Suppressor macrophage treated with lipopolysaccharide for 4 hours (primary cell): ENCODE results near the gene CISTR.
"Not testable (repeated sequence)": the region's sequence is repeated elsewhere in the genome, so short reads cannot be mapped to it uniquely, and the experiment has no call there.

Experiments
- DNase-seq: peaks from one replicate; pipeline ENCODE4 v3.0.0-alpha.2; 2020

CISTR gene

GRCh38 chr12:53762793-53763192 is 11.0 kb upstream of the CISTR start:
- not testable (repeated sequence) for DNase-seq

GRCh38 chr12:53761306-53761705 is 9.5 kb upstream of the CISTR start:
- no peak for DNase-seq

- DNase-seq: no peak
Observed at GRCh38 chr12:53759261-53759660, 7.5 kb upstream of the CISTR start.

DNA sequence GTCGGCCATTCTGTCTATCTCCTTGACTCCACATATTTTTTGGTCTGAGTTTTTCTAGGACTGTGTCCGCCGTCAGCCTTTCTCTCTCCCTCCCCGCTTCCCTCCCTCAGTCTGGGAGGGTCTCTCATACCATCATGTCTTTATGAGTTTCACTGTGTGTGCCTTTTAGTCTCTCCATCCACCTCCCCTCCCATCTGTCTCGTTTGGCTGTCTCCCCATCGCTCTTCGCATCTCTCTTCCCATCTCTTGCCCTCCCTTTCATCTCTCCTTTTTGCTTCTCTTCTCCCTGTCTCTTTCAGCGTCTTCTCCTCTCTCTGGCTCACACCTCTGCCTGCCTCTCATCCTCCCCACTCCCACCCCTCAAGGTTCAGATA is 6.9 kb upstream of the CISTR start:
- no peak for DNase-seq

GRCh38 chr12:53758081-53758729 is 6.4 kb upstream of the CISTR start:
- DNase-seq: no peak

- DNase-seq: peak; percentile 85
Observed at GRCh38 chr12:53757101-53757770, 5.5 kb upstream of the CISTR start.

DNA sequence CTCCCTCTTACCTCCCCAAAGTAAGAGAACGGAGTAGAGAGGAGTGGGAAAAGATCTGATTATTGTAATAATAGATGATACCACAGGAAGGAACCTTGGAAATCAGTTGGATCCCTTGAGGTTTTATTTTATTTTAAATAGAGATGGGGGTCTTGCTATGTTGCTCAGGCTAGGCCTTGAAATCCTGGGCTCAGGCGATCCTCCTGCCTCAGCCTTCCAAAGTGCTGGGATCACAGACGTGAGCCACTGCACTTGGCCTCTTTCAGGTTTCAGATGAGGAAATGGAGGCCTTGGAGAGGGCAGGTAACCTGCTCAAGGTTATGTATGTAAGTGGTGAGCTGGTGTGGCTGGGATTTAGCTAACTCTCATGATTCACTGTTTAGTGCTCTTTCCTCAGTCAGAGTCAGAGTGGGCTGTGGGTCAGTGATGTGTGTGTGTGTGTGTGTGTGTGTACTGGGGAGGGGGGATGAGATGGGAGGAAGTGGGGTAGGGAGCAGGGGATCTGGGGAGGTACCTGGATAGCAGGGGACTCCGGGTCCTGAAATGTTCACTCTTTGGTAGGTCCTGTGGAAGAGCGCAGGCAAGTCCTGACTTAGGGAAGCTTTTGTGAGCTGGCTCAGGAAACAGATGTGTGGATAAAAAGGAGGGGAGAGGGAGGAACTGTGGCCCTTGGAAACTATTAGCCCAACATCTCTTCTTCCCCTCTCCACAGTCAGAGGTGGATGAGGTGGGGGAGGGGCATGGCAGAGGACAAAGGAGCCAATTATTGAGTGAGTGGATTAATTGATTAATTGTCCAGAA is 4.7 kb upstream of the CISTR start:
- DNase-seq: no peak

- no peak for DNase-seq
Observed at GRCh38 chr12:53755893-53756292, 4.1 kb upstream of the CISTR start.

GRCh38 chr12:53755451-53755891 is 3.7 kb upstream of the CISTR start:
- DNase-seq: no peak

GRCh38 chr12:53754633-53755264 is 3.0 kb upstream of the CISTR start:
- DNase-seq: no peak

DNA sequence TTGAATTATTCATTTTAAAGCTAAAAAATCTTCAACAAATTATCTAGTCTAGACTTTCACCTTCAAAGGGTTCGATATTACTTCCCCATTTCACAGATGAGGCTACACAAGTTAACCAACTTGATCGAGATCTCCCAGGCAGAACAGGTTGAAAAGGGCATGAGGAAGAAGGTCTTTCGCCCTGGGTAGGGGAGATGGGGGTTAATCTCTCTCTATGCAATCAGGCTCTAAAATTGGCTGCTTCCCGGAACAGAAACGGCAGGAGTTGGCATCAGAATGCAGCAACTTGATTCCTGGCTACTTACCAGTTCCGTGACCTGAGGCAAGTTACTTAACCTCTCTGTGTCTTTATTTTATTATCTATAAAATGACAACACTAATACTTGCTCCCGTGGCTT is 2.4 kb upstream of the CISTR start:
- no peak for DNase-seq

DNA sequence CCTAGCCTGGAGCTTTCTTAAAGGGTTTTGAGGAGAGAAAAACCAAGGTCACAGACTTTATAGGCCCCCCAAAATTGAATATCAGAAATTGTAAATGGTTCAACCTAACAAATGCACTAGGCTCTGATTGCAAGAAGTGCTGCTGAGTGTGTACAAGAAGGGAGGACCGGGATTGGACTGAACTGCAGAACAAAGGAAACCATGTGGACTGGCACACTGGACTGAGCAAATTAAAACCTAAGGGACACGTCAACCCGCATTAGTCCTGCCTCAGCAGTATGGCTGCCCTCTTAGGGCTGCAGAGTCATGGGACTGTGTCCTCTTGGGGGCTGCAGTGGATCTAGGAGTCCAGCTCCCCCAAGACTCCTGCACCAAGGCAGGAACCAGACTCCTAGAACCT is 842 bp upstream of the CISTR start:
- DNase-seq: no peak

GRCh38 chr12:53752192-53752601 is 418 bp upstream of the CISTR start:
- no peak for DNase-seq

GRCh38 chr12:53750812-53751335 is 905 bp downstream of the CISTR start:
- no peak for DNase-seq

- no peak for DNase-seq
Observed at GRCh38 chr12:53749986-53750811, 1.6 kb downstream of the CISTR start.

DNA sequence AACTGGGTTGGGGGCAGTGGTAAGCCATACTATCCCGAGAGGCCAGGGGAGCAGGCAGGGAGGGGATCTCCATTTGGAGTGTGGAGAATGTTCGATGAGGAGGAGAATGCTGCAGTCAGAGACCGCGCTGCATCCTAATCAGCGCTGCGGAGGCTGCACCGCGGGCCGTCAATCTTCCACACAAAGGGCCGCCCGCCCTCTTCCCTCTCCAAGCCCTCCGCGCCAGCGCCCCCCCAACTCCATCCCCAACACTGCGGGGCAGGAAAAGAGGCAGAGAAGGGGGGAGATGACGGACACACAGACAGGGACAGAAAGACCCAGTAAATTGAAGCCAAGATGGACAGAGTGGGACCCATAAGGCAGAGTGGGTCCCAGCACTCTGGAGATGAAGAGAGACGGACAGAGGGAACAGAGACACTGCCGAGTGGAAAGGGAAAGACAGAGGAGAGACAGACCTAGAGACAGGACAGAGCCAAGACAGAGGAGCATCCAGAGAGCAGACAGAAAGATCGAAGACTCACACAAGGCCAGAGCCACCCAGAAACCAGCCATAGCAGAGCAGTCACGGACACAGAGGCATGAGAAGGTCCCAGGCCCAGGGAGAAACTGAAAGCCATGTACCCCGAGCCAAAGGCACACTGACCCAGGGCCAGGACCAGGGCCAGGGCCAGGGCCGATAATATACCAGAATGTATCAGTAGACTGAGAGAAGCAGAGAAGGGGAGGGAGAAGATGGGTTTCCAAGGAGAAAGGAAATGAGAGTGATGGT is 3.5 kb downstream of the CISTR start:
- DNase-seq: no peak

DNA sequence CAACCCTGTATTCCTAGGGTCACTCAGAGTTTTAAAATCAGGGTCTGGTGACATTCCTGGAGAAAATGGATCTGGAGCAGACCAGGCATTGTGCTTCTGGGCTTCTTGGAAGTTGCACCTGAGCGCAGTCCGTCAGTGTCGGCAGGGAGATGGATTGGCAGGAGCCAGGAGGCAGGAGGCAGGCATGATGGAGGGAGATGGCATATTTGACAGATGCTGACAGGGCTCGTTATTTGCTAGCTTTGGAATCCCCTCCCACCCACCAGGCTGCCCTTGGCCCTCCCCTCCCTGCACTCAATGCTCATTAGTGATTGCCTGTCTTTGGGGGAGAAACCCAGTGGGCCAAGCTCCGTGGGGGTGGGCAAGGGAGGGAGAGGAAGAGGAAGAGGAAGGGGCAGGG is 4.7 kb downstream of the CISTR start:
- DNase-seq: no peak

GRCh38 chr12:53746592-53747092 is 5.1 kb downstream of the CISTR start:
- DNase-seq: peak; percentile 95

- DNase-seq: no peak
Observed at GRCh38 chr12:53744751-53745150, 7.0 kb downstream of the CISTR start.

GRCh38 chr12:53744130-53744441 is 7.7 kb downstream of the CISTR start:
- no peak for DNase-seq
